Ovary (tissue), 3 donors: ENCODE data around the gene SLC5A2.

Source experiments
- POLR2A ChIP-seq: fragments of 450-650 bp; IDR thresholded peaks from one replicate; pipeline ENCODE4 v1.6.1; 2017; ENCODE audit warnings: antibody characterized with exemption, mild to moderate bottlenecking, moderate library complexity
- TF ChIP-seq, protein P1 (sequence below), 3 donors: fragments of 450-650 bp in 2 of 3; fragments of 200-600 bp in 1 of 3; IDR thresholded peaks; one replicate each; pipeline versions ENCODE4 v1.5.1 to v1.8.0; 2016 to 2022; ENCODE audit warnings: antibody characterized with exemption in 3 of 3, mild to moderate bottlenecking in 1 of 3
- donor health status: DM: no; HTN: no; CAD: no.

DNA sequence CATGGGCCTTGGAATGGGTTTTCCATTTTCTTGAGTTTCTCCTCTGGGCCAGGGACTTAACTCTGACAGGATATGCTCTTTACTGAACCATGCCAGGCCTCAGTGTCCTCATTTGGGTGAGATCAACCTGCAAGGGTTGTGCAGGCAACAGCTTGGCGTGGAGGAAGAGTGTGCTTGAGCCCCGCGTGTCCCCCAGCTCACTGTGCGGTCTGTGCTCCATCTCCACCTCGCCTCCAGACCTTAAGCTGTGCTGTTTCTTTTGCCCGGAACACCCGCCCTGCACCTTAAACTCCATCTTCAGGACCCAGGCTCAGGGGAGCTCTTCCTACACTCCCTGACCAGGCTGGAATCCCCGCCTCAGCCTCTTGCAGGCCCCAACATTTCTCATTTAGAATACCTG, 15.6 kb downstream of the SLC5A2 start:
- TF ChIP-seq, protein P1, sequence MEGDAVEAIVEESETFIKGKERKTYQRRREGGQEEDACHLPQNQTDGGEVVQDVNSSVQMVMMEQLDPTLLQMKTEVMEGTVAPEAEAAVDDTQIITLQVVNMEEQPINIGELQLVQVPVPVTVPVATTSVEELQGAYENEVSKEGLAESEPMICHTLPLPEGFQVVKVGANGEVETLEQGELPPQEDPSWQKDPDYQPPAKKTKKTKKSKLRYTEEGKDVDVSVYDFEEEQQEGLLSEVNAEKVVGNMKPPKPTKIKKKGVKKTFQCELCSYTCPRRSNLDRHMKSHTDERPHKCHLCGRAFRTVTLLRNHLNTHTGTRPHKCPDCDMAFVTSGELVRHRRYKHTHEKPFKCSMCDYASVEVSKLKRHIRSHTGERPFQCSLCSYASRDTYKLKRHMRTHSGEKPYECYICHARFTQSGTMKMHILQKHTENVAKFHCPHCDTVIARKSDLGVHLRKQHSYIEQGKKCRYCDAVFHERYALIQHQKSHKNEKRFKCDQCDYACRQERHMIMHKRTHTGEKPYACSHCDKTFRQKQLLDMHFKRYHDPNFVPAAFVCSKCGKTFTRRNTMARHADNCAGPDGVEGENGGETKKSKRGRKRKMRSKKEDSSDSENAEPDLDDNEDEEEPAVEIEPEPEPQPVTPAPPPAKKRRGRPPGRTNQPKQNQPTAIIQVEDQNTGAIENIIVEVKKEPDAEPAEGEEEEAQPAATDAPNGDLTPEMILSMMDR (IDR thresholded peaks at IDR 0.05) = no peak
- TF ChIP-seq POLR2A = no peak
